Gastroesophageal sphincter (tissue), 3 donors: ENCODE data around the gene TMEM131L.

Source experiments
- EP300 ChIP-seq: sonication (generic); formaldehyde crosslinking; IDR thresholded peaks from one replicate; pipeline ENCODE4 v1.6.1; 2017; ENCODE audit warnings: antibody characterized with exemption, mild to moderate bottlenecking
- POLR2A ChIP-seq, 2 donors: fragments of 450-650 bp; IDR thresholded peaks; one replicate each; pipeline ENCODE4 v1.6.1; 2017; ENCODE audit warnings: antibody characterized with exemption in 2 of 2, mild to moderate bottlenecking in 2 of 2, moderate library complexity in 1 of 2
- POLR2AphosphoS5 ChIP-seq: sonication (generic); formaldehyde crosslinking; IDR thresholded peaks from one replicate; pipeline ENCODE4 v1.6.1; 2017; ENCODE audit warnings: antibody characterized with exemption
- TF ChIP-seq, protein P1 (sequence below), 4 experiments: fragments of 200-600 bp in 2 of 4; fragments of 450-650 bp in 2 of 4; sonication (generic) in 1 of 4; IDR thresholded peaks; one replicate each; pipeline ENCODE4 v1.5.1; 2017 to 2019; ENCODE audit warnings: antibody characterized with exemption in 4 of 4, mild to moderate bottlenecking in 2 of 4, moderate library complexity in 2 of 4

DNA sequence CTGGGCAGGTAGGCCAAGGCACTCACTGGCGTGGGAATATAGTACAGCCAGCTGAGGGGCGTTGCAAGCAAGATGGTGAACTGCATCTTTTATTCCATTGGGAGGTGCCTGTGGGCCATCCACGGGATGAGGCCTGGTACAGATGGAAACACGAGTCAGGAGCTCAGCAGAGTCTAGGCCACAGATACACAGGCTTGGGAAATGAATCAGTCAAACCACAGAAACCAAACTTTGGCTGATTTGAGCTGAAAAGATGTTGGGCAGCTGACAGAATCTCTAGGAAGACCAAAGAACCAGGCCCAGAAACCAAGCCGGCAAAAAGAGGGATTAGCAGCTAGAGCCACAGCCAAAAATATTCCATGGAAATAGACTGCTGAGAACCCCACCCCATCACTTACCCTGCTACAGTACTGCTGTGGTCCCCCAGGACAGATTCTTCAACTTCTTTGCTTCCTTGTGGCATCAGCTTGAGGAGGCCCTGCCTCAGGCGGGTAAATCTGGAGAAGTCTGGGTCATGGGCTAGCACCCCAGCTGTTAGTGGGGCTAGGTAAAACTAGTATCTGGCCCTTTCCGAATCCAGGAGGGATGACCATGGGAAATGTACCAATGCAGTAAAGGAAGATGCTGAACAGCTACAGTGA, 75.4 kb downstream of the TMEM131L start:
- TF ChIP-seq, protein P1, sequence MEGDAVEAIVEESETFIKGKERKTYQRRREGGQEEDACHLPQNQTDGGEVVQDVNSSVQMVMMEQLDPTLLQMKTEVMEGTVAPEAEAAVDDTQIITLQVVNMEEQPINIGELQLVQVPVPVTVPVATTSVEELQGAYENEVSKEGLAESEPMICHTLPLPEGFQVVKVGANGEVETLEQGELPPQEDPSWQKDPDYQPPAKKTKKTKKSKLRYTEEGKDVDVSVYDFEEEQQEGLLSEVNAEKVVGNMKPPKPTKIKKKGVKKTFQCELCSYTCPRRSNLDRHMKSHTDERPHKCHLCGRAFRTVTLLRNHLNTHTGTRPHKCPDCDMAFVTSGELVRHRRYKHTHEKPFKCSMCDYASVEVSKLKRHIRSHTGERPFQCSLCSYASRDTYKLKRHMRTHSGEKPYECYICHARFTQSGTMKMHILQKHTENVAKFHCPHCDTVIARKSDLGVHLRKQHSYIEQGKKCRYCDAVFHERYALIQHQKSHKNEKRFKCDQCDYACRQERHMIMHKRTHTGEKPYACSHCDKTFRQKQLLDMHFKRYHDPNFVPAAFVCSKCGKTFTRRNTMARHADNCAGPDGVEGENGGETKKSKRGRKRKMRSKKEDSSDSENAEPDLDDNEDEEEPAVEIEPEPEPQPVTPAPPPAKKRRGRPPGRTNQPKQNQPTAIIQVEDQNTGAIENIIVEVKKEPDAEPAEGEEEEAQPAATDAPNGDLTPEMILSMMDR (IDR thresholded peaks at IDR 0.05) = no peak
- TF ChIP-seq POLR2AphosphoS5 (no peak), POLR2A (IDR thresholded peaks at IDR 0.05) (no peak), EP300 (no peak)
